ENCODE data around the gene SYNE1.
"Not testable (repeated sequence)": the region's sequence is repeated elsewhere in the genome, so short reads cannot be mapped to it uniquely, and the experiment has no call there.

Gene SYNE1

GRCh38 chr6:152432758-152433157, 204.4 kb downstream of the SYNE1 start:
- no peak for DNase-seq (ENCODE audit: low read depth in 3 of 3, low spot score in 1 of 3)

GRCh38 chr6:152428126-152428525, 209.0 kb downstream of the SYNE1 start:
- no peak for DNase-seq (ENCODE audit: low read depth in 3 of 3, low spot score in 1 of 3)

GRCh38 chr6:152426276-152426675, 210.9 kb downstream of the SYNE1 start:
- no peak for DNase-seq (ENCODE audit: low read depth in 3 of 3, low spot score in 1 of 3)

- no peak for DNase-seq (ENCODE audit: low read depth in 3 of 3, low spot score in 1 of 3)
These were observed 213.7 kb downstream of the SYNE1 start for GRCh38 chr6:152423216-152424103.

- DNase-seq (ENCODE audit: low read depth in 3 of 3, low spot score in 1 of 3): not testable (repeated sequence)
These were observed 215.7 kb downstream of the SYNE1 start for GRCh38 chr6:152421496-152421895.

- no peak for DNase-seq (ENCODE audit: low read depth in 3 of 3, low spot score in 1 of 3)
These were observed 216.5 kb downstream of the SYNE1 start for GRCh38 chr6:152420696-152421095.

- DNase-seq (ENCODE audit: low read depth in 3 of 3, low spot score in 1 of 3): no peak
These were observed 218.6 kb downstream of the SYNE1 start for GRCh38 chr6:152418551-152418950.

- DNase-seq (ENCODE audit: low read depth in 3 of 3, low spot score in 1 of 3): no peak
These were observed 220.5 kb downstream of the SYNE1 start for GRCh38 chr6:152416652-152417051.

GRCh38 chr6:152404936-152405595, 232.1 kb downstream of the SYNE1 start:
- no peak for DNase-seq (ENCODE audit: low read depth in 3 of 3, low spot score in 1 of 3)

- no peak for DNase-seq (ENCODE audit: low read depth in 3 of 3, low spot score in 1 of 3)
These were observed 232.9 kb downstream of the SYNE1 start for GRCh38 chr6:152404086-152404857.

- no peak for DNase-seq (ENCODE audit: low read depth in 3 of 3, low spot score in 1 of 3)
These were observed 234.4 kb downstream of the SYNE1 start for GRCh38 chr6:152402791-152403190.

- no peak for DNase-seq (ENCODE audit: low read depth in 3 of 3, low spot score in 1 of 3)
These were observed 235.2 kb downstream of the SYNE1 start for GRCh38 chr6:152401978-152402377.

- no peak for DNase-seq (ENCODE audit: low read depth in 3 of 3, low spot score in 1 of 3)
These were observed 237.8 kb downstream of the SYNE1 start for GRCh38 chr6:152399399-152399798.

- no peak for DNase-seq (ENCODE audit: low read depth in 3 of 3, low spot score in 1 of 3)
These were observed 238.2 kb downstream of the SYNE1 start for GRCh38 chr6:152398993-152399392.

- DNase-seq (ENCODE audit: low read depth in 3 of 3, low spot score in 1 of 3): no peak
These were observed 238.8 kb downstream of the SYNE1 start for GRCh38 chr6:152398316-152398715.

- DNase-seq (ENCODE audit: low read depth in 3 of 3, low spot score in 1 of 3): no peak
These were observed 242.9 kb downstream of the SYNE1 start for GRCh38 chr6:152394303-152394702.

- no peak for DNase-seq (ENCODE audit: low read depth in 3 of 3, low spot score in 1 of 3)
These were observed 245.8 kb downstream of the SYNE1 start for GRCh38 chr6:152391179-152391880.

- DNase-seq (ENCODE audit: low read depth in 3 of 3, low spot score in 1 of 3): no peak
These were observed 250.1 kb downstream of the SYNE1 start for GRCh38 chr6:152387091-152387490.

- no peak for DNase-seq (ENCODE audit: low read depth in 3 of 3, low spot score in 1 of 3)
These were observed 251.0 kb downstream of the SYNE1 start for GRCh38 chr6:152386131-152386530.

GRCh38 chr6:152380993-152381898, 255.9 kb downstream of the SYNE1 start:
- no peak for DNase-seq (ENCODE audit: low read depth in 3 of 3, low spot score in 1 of 3)
